HFF-Myc (cell line): Measurements from ENCODE around the gene GID8.
A peak's percentile ranks its signal among the peaks of the same experiment; 100 is the strongest.
"Not testable (repeated sequence)": the region's sequence is repeated elsewhere in the genome, so short reads cannot be mapped to it uniquely, and the experiment has no call there.

Source experiments
- DNase-seq: peaks from one replicate; pipeline ENCODE4 v3.0.0-alpha.2; 2011; ENCODE audit warnings: low read depth; ENCODE audit errors: extremely low read depth
- H3K4me3 ChIP-seq: replicated peaks from 2 replicates; pipeline ENCODE4 v1.5.1; 2011; ENCODE audit warnings: low read depth, mild to moderate bottlenecking, control low read depth, low read length
- TF ChIP-seq, protein P1 (sequence below): IDR thresholded peaks from 2 replicates; pipeline ENCODE4 v1.5.1; 2012; ENCODE audit warnings: mild to moderate bottlenecking, low read depth, low read length, control low read depth; ENCODE audit errors: missing control alignments

GID8 gene

GRCh38 chr20:62921119-62921687, 16.7 kb upstream of the GID8 start:
- TF ChIP-seq, protein P1, sequence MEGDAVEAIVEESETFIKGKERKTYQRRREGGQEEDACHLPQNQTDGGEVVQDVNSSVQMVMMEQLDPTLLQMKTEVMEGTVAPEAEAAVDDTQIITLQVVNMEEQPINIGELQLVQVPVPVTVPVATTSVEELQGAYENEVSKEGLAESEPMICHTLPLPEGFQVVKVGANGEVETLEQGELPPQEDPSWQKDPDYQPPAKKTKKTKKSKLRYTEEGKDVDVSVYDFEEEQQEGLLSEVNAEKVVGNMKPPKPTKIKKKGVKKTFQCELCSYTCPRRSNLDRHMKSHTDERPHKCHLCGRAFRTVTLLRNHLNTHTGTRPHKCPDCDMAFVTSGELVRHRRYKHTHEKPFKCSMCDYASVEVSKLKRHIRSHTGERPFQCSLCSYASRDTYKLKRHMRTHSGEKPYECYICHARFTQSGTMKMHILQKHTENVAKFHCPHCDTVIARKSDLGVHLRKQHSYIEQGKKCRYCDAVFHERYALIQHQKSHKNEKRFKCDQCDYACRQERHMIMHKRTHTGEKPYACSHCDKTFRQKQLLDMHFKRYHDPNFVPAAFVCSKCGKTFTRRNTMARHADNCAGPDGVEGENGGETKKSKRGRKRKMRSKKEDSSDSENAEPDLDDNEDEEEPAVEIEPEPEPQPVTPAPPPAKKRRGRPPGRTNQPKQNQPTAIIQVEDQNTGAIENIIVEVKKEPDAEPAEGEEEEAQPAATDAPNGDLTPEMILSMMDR, result peak; percentile 45
- H3K4me3 ChIP-seq, result no peak overlapping the region
- no peak for DNase-seq

DNA sequence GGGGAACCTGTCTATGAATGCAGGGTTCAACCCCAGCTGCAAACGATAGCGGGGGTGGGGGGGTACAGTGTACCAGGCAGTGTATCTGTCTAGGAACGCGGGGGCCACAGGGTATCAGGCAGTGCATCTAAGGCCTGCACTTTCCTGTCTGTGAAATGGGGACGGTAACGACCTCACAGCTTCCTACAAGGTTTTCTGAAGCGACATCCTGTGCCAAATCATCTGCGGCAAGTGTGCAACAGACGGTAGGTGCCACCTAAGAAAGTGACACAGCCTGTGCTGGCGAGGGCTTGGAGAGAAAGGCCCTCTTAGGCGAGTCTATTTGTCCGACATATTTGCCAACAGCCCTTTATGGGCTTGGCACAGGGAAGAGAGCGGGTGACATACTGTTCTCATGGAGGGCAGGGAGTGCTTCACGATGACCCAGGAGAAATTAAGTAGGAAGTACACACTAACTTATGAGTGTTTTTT, 15.5 kb upstream of the GID8 start:
- no peak overlapping the region for H3K4me3 ChIP-seq
- TF ChIP-seq, protein P1, result no peak

DNA sequence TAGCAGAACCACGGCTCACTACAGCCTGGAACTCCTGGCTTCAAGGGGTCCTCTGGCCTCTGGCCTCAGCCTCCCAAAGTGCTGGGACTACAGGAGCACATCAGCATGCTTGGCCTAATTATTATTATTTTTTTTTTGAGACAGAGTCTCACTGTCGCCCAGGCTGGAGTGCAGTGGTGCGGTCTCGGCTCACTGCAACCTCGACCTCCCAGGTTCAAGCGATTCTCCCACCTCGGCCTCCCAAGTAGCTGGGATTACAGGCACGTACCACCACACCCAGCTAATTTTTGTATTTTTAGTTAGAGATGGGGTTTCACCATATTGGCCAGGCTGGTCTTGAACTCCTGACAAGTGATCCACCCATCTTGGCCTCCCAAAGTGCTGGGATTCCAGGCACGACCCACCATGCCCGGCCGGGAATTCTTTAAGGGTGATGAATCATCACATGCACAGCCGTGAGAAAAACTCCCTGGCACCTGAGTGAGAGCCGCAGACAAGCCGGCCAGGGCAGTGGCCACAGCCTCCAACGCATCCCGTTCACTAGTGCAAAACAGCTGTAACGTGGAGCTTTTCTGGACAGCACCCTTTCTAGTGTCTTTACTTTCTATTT, 14.8 kb upstream of the GID8 start:
- not testable (repeated sequence) for DNase-seq

More for the DNA sequence above, 15.5 kb upstream of the GID8 start:
- DNase-seq, result no peak

GRCh38 chr20:62923669-62924441, 14.1 kb upstream of the GID8 start:
- no peak for DNase-seq
- TF ChIP-seq, protein P1, result no peak
- peak overlapping the region; percentile 86 for H3K4me3 ChIP-seq

More for the DNA sequence above, 14.8 kb upstream of the GID8 start:
- not testable (repeated sequence) for H3K4me3 ChIP-seq

DNA sequence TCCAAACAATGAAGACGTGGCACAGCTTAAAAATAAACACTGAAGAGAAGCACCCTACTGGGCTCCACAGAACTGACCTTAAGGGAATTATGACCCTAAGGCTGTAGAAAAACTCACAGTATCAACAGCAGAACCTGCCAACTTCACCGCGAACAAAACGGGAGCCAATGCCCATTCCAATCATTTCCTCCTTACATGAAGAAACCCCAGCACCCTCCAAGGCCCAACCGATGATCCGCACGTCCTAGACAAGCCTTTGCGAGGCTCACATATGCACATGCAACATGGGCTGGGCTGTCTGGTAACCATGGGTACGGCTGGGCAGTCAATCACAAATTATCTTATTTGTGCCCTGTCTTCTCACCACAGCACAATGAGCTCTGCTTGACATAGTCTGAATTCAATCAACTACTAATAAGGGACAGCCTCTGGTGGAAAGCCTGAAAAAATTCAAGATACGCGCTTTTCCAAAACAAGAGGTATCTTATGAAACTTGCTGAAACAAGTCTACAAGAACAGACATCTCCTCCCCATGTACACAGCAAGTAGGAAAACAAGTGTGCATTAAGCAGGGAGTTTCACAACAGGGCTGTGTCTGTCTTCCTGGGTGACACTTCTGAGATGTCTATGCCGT, 13.4 kb upstream of the GID8 start:
- no peak for DNase-seq
- H3K4me3 ChIP-seq, result peak overlapping the region; percentile 86
- TF ChIP-seq, protein P1, result no peak

- DNase-seq, result no peak
- peak overlapping the region; percentile 86 for H3K4me3 ChIP-seq
- TF ChIP-seq, protein P1, result no peak
These were observed 12.9 kb upstream of the GID8 start for GRCh38 chr20:62925076-62925419.
